Measurements from ENCODE around the gene AREG. TPM values are rescaled to one million over a fixed set of nuclear protein-coding genes. Genes with fewer than 3 reads are reported as not detected.
A peak's percentile ranks its signal among the peaks of the same experiment; 100 is the strongest.

The AREG gene
- polyA plus RNA-seq, 1 donor (not counting 4 experiments of a cell fraction or from before 2014, with no cell fraction given), result 1,566 TPM

GRCh38 chr4:74481891-74482609 is 37.1 kb downstream of the AREG start:
- Histone ChIP-seq H3K4me2 (ENCODE audit: control insufficient read depth, extremely low read depth, insufficient read depth, low read depth, low read length) (no peak overlapping the region), H3K9ac (ENCODE audit: control insufficient read depth, extremely low read depth, insufficient read depth, low read length) (no peak overlapping the region), H3K4me1 (ENCODE audit: control insufficient read depth, extremely low read depth, insufficient read depth, low read length) (peaks cover 4% of the 10 kb centered on the region), H3K36me3 (ENCODE audit: control insufficient read depth in 2 of 2, extremely low read depth in 1 of 2, insufficient read depth in 2 of 2, low read length in 2 of 2) (no peaks in the 10 kb centered on the region), H3K9me1 (ENCODE audit: control insufficient read depth, extremely low read depth, insufficient read depth, low read length) (no peaks in the 10 kb centered on the region), H3K9me3 (ENCODE audit: control insufficient read depth, low read depth, low read length) (no peaks in the 10 kb centered on the region), H3K4me3 (ENCODE audit: control insufficient read depth in 2 of 3, extremely low read depth in 1 of 3, insufficient read depth in 2 of 3, low read depth in 1 of 3, low read length in 3 of 3) (no peak overlapping the region), H4K20me1 (ENCODE audit: control insufficient read depth, extremely low read depth, insufficient read depth, low read length) (no peaks in the 10 kb centered on the region), H3K27me3 (ENCODE audit: control insufficient read depth, extremely low read depth, insufficient read depth, low read length) (no peaks in the 10 kb centered on the region), H2AFZ (ENCODE audit: control insufficient read depth, low read length) (no peak overlapping the region), H3K79me2 (ENCODE audit: control insufficient read depth, insufficient read depth, low read length) (no peaks in the 10 kb centered on the region), H3K27ac (ENCODE audit: control insufficient read depth, insufficient read depth, low read length) (no peak overlapping the region)
- DNase-seq (ENCODE audit: low read depth, low spot score), result no peak
- TF ChIP-seq EZH2 (IDR thresholded peaks at IDR 0.05; ENCODE audit: low read length), result no peak
- TF ChIP-seq, protein P1, sequence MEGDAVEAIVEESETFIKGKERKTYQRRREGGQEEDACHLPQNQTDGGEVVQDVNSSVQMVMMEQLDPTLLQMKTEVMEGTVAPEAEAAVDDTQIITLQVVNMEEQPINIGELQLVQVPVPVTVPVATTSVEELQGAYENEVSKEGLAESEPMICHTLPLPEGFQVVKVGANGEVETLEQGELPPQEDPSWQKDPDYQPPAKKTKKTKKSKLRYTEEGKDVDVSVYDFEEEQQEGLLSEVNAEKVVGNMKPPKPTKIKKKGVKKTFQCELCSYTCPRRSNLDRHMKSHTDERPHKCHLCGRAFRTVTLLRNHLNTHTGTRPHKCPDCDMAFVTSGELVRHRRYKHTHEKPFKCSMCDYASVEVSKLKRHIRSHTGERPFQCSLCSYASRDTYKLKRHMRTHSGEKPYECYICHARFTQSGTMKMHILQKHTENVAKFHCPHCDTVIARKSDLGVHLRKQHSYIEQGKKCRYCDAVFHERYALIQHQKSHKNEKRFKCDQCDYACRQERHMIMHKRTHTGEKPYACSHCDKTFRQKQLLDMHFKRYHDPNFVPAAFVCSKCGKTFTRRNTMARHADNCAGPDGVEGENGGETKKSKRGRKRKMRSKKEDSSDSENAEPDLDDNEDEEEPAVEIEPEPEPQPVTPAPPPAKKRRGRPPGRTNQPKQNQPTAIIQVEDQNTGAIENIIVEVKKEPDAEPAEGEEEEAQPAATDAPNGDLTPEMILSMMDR (optimal IDR thresholded peaks at IDR 0.05 in 1 of 3, IDR thresholded peaks at IDR 0.05 in 1 of 3, conservative IDR thresholded peaks at IDR 0.05 in 1 of 3; ENCODE audit: extremely low read depth in 1 of 3, insufficient read depth in 2 of 3, low read length in 3 of 3), result no peak
- no peak for FAIRE-seq
- dilution Hi-C loops (cut with MboI; ENCODE audit: extremely low pct_ligation_motif_present, low sequenced_read_pairs), result no loop called here

DNA sequence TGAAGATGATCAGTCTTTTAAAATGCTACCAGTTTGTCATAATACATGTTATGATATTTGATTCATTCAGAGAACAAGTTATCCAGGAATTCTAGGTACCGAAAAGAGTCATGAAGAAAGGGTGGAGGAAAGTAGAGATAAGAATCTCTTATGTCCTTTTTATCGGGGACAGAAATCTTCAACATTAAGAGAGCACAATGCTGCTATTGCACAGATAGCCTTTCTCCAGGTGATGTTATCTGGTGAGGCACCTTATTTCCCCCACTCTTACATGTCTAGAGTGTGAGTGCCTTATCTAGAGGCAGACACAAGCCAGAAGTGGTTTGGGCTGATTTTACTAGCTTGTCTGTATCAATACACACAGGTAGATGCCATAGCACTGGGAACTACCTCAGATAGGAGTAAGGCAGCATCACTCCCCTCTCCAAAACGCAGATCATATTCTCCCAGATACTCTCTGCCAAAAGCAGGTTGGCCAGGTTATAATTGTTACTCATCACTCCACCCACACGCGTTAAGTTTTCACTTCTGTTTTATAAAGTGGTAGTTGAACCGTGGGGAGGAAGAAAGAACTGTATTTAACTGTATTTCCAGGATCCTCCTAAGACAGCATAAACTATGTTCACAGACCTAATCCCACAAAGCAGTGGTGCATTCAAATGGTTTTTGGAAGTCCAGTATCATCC is 38.4 kb downstream of the AREG start:
- Histone ChIP-seq H3K9me1 (ENCODE audit: control insufficient read depth, extremely low read depth, insufficient read depth, low read length) (no peaks in the 10 kb centered on the region), H3K4me2 (ENCODE audit: control insufficient read depth, extremely low read depth, insufficient read depth, low read depth, low read length) (peak overlapping the region; percentile 23), H3K79me2 (ENCODE audit: control insufficient read depth, insufficient read depth, low read length) (no peaks in the 10 kb centered on the region), H3K36me3 (ENCODE audit: control insufficient read depth in 2 of 2, extremely low read depth in 1 of 2, insufficient read depth in 2 of 2, low read length in 2 of 2) (no peaks in the 10 kb centered on the region), H2AFZ (ENCODE audit: control insufficient read depth, low read length) (no peak overlapping the region), H3K9ac (ENCODE audit: control insufficient read depth, extremely low read depth, insufficient read depth, low read length) (no peak overlapping the region), H3K4me3 (ENCODE audit: control insufficient read depth in 2 of 3, extremely low read depth in 1 of 3, insufficient read depth in 2 of 3, low read depth in 1 of 3, low read length in 3 of 3) (no peak overlapping the region), H4K20me1 (ENCODE audit: control insufficient read depth, extremely low read depth, insufficient read depth, low read length) (no peaks in the 10 kb centered on the region), H3K27me3 (ENCODE audit: control insufficient read depth, extremely low read depth, insufficient read depth, low read length) (no peaks in the 10 kb centered on the region), H3K4me1 (ENCODE audit: control insufficient read depth, extremely low read depth, insufficient read depth, low read length) (peaks cover 4% of the 10 kb centered on the region), H3K9me3 (ENCODE audit: control insufficient read depth, low read depth, low read length) (no peaks in the 10 kb centered on the region), H3K27ac (ENCODE audit: control insufficient read depth, insufficient read depth, low read length) (no peak overlapping the region)
- no peak for TF ChIP-seq EZH2 (IDR thresholded peaks at IDR 0.05; ENCODE audit: low read length)
- TF ChIP-seq, protein P1 (optimal IDR thresholded peaks at IDR 0.05 in 1 of 3, IDR thresholded peaks at IDR 0.05 in 1 of 3, conservative IDR thresholded peaks at IDR 0.05 in 1 of 3; ENCODE audit: extremely low read depth in 1 of 3, insufficient read depth in 2 of 3, low read length in 3 of 3), result no peak
- FAIRE-seq (peak; percentile 73), DNase-seq (ENCODE audit: low read depth, low spot score) (no peak)
- dilution Hi-C loops (cut with MboI; ENCODE audit: extremely low pct_ligation_motif_present, low sequenced_read_pairs), result no loop called here
